Measurements from ENCODE around the gene STUB1.

GRCh38 chr16:709566-710499 lies 29.6 kb downstream of the STUB1 start:
- TF ChIP-seq CTCF (IDR thresholded peaks at IDR 0.05) (no peak), POLR2A (IDR thresholded peaks at IDR 0.05) (no peak)

Data from tibial nerve (tissue), 3 donors.